Left lung (tissue), 10 donors: ENCODE data around the gene SECISBP2. TPM values are rescaled to one million over a fixed set of nuclear protein-coding genes. Genes with fewer than 3 reads are reported as not detected.

Source experiments
- ATAC-seq: fragments of 200-7000 bp; cut with Tn5 transposase; one replicate; pipeline ENCODE4 v1.9.1; 2020; ENCODE audit warnings: moderate library complexity
- DNase-seq, 4 donors: peaks; one replicate each; pipeline ENCODE4 v3.0.0-alpha.2; 2013 to 2020
- H3K27ac ChIP-seq, 2 donors: fragments of 200-600 bp; sonication (generic) in 1 of 2; one replicate each; pipeline versions ENCODE4 v1.5.0 to v1.8.0; 2020 to 2021
- H3K27me3 ChIP-seq, 2 donors: fragments of 200-600 bp; sonication (generic) in 1 of 2; one replicate each; pipeline versions ENCODE4 v1.5.0 to v1.8.0; 2020 to 2021
- H3K36me3 ChIP-seq, 2 donors: fragments of 200-600 bp; sonication (generic) in 1 of 2; one replicate each; pipeline versions ENCODE4 v1.5.0 to v1.8.0; 2020 to 2021
- H3K4me1 ChIP-seq, 2 donors: fragments of 200-600 bp; one replicate each; pipeline ENCODE4 v1.8.0; 2021
- H3K4me3 ChIP-seq, 2 donors: fragments of 200-600 bp; sonication (generic) in 1 of 2; one replicate each; pipeline versions ENCODE4 v1.5.0 to v1.8.0; 2020 to 2021; ENCODE audit warnings: mild to moderate bottlenecking in 1 of 2
- H3K9me3 ChIP-seq, 2 donors: fragments of 200-600 bp; sonication (generic) in 1 of 2; one replicate each; pipeline versions ENCODE4 v1.5.0 to v1.8.0; 2020 to 2021
- intact Hi-C, 2 donors: fragments of 100-400 bp; cut with DNase I; formaldehyde crosslinking; loops; one replicate each; pipeline versions ENCODE4 v1.11.2 to v1.14.2; 2022
- polyA plus RNA-seq, 6 donors: library from polyadenylated mRNA; unstranded; fragments of 120-200 nt; gene quantifications; one replicate each; pipeline ENCODE4 v1.2.1, GENCODE V29; 2013; ENCODE audit not compliant: insufficient read length in 6 of 6
- total RNA-seq, 2 donors: library from RNA; stranded (reverse); fragmentation: NEBNext Ultra II Directional; extraction: Animal tissue kit (Norgen Biotek cat#: 25700); gene quantifications; one replicate each; pipeline ENCODE4 v1.2.1, GENCODE V29; 2021
- TF ChIP-seq, protein P1 (sequence below), 2 donors: fragments of 200-600 bp; sonication (generic) in 1 of 2; IDR thresholded peaks; one replicate each; pipeline versions ENCODE4 v1.5.0 to v1.8.0; 2021; ENCODE audit warnings: antibody characterized with exemption in 2 of 2
- donor health status: DM: no; HTN: yes; CAD: no.
- donor health status: DM: no; HTN: no; CAD: no.

Gene SECISBP2
- total and polyA plus RNA-seq, 8 donors = 31.4 to 92.8 (median 89.3) TPM

DNA sequence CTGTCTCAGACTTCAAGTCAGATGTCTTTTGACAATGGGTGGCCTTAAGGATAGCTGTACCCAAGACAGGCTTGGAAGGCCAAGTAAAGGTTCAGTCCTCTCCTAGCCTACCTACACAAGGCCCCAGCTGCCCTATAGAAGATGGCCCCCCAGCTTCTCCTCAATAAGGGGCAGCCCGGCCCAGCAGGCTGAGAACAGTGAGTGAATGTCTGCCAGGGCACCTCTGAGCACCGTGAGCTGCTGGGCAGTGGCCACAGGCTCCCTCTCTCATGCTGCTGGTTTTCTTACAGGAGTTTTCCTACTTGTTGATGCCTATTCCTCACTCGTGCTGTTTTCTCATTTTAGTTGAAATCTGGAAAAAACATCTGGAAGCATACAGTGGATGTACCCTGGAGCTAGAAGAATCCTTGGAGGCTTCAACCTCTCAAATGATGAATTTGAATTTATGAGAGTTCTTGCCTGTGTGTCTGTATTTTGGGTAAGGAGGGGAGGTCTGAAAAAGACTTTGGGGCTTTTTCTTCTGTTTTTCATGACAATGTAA, 40.1 kb downstream of the SECISBP2 start:
- intact Hi-C loops = no loop called here
- no peak for DNase-seq
- no peaks in the 10 kb centered on the region for H3K27me3 ChIP-seq
- H3K27ac ChIP-seq = no peak overlapping the region
- no peak overlapping the region for H3K4me3 ChIP-seq
- peaks cover 0 to 100% of the 10 kb centered on the region in 2 donors for H3K36me3 ChIP-seq
- H3K9me3 ChIP-seq = no peaks in the 10 kb centered on the region
- no peak for ATAC-seq
- H3K4me1 ChIP-seq = peaks cover 0 to 8% of the 10 kb centered on the region in 2 donors
- TF ChIP-seq, protein P1, sequence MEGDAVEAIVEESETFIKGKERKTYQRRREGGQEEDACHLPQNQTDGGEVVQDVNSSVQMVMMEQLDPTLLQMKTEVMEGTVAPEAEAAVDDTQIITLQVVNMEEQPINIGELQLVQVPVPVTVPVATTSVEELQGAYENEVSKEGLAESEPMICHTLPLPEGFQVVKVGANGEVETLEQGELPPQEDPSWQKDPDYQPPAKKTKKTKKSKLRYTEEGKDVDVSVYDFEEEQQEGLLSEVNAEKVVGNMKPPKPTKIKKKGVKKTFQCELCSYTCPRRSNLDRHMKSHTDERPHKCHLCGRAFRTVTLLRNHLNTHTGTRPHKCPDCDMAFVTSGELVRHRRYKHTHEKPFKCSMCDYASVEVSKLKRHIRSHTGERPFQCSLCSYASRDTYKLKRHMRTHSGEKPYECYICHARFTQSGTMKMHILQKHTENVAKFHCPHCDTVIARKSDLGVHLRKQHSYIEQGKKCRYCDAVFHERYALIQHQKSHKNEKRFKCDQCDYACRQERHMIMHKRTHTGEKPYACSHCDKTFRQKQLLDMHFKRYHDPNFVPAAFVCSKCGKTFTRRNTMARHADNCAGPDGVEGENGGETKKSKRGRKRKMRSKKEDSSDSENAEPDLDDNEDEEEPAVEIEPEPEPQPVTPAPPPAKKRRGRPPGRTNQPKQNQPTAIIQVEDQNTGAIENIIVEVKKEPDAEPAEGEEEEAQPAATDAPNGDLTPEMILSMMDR (IDR thresholded peaks at IDR 0.05) = no peak

DNA sequence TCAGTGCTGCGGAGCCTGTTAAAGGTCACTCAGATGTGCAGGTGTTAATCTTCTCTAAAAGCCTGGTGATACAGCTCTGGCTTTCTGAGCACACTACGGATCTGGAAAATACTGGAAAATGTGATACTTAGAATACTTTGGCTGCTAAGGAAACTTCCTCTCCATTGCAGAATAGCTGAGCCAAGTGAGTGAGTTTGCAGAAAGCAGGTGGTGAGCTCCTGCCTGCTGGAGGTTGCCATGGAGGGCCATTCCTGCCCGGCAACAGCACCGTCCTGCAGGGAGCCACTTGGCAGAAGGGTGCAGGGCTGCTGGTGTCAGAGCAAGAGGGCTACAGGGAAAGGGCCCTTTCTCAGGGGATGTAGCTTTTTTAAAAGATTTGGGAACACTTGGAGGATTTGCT, 40.7 kb downstream of the SECISBP2 start:
- peaks cover 0 to 8% of the 10 kb centered on the region in 2 donors for H3K4me1 ChIP-seq
- no peak overlapping the region for H3K4me3 ChIP-seq
- no peaks in the 10 kb centered on the region for H3K27me3 ChIP-seq
- peaks cover 0 to 100% of the 10 kb centered on the region in 2 donors for H3K36me3 ChIP-seq
- H3K9me3 ChIP-seq = no peaks in the 10 kb centered on the region
- peak overlapping the region in 1 of 2 donors; percentile 40 for H3K27ac ChIP-seq
- TF ChIP-seq, protein P1 (IDR thresholded peaks at IDR 0.05) = no peak
- intact Hi-C loops = no loop called here
- peak in 1 of 4 donors; percentile 22 for DNase-seq
- peak; percentile 80 for ATAC-seq

DNA sequence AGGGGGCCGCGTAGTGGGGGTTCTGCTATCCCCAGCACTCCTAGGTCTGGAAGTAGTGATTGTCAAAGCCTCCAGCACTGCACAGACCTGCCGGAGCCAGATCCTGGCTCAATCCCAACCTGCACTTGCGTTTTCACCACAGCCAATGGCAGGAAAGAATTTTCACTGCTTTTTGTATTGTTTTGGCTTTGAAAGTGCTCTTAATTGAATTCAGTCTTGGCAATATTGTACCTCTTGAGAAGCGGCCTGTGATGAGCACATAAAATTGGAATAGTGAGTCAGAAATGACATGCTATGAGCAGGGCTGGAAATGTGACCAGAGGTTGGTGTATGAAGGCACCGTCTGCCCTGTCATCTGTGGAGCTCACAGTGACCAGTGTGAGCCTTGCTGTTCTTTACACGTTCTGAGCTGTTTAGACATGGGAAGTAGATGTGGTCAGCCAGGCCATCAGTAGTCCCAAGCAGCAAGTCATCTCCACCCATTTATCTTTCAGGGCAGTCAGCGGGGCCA, 41.5 kb downstream of the SECISBP2 start:
- Histone ChIP-seq H3K4me1 (peaks cover 0 to 8% of the 10 kb centered on the region in 2 donors), H3K36me3 (peaks cover 0 to 94% of the 10 kb centered on the region in 2 donors), H3K4me3 (no peak overlapping the region), H3K9me3 (no peaks in the 10 kb centered on the region), H3K27ac (peak overlapping the region; percentile 13 to 40), H3K27me3 (no peaks in the 10 kb centered on the region)
- TF ChIP-seq, protein P1 (IDR thresholded peaks at IDR 0.05) = no peak
- no peak for DNase-seq
- intact Hi-C loops = no loop called here
- ATAC-seq = no peak

DNA sequence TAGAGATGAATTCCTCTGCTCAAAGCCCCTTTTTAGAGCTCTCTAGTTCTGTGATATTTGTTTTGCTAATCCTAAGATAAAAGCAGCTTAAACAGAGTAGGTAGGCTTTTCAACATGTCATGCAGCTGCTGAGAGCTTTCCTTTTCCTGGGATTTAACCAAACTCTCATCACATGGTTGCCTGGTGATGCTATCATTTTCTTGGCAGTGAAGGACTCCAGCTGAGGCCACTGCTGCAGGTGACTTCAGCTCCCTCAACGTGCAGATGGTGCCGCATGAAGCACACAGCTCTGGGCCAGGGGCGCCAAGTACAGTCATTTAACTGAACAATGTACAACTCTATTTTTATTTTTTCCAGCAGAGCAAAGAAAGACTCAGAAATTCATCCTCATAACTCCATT, 42.2 kb downstream of the SECISBP2 start:
- H3K27ac ChIP-seq = peak overlapping the region in 1 of 2 donors; percentile 40
- TF ChIP-seq, protein P1 (IDR thresholded peaks at IDR 0.05) = no peak
- intact Hi-C loops = no loop called here

DNA sequence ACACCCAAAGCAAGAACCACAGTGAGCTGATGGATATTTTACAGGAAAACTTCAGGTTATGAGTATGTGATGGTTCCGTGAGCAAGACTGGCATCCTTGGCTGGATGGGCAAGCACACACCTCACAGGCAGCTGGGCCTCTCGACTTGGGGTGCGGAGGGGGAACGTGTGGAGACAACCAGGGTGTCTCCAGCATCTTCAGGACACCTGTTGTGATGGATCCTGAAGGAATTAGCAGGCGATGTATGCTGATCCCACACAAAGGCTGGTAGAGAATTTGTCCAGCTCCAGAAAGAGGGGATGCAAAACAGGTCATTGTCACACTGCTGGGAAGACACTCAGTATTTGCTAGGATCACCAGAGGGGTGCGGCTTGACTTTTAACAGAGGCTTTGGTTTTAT, 42.7 kb downstream of the SECISBP2 start:
- DNase-seq = peak in 1 of 4 donors; percentile 12
- no peak overlapping the region for H3K4me3 ChIP-seq
- intact Hi-C loops = no loop called here
- H3K9me3 ChIP-seq = no peaks in the 10 kb centered on the region
- H3K27me3 ChIP-seq = no peaks in the 10 kb centered on the region
- peaks cover 0 to 82% of the 10 kb centered on the region in 2 donors for H3K36me3 ChIP-seq
- H3K4me1 ChIP-seq = peaks cover 0 to 8% of the 10 kb centered on the region in 2 donors
- ATAC-seq = no peak
- H3K27ac ChIP-seq = no peak overlapping the region
- TF ChIP-seq, protein P1 (IDR thresholded peaks at IDR 0.05) = no peak

More for the DNA sequence above, 42.2 kb downstream of the SECISBP2 start:
- Histone ChIP-seq H3K9me3 (no peaks in the 10 kb centered on the region), H3K36me3 (peaks cover 0 to 88% of the 10 kb centered on the region in 2 donors), H3K4me3 (no peak overlapping the region), H3K27me3 (no peaks in the 10 kb centered on the region), H3K4me1 (peaks cover 0 to 8% of the 10 kb centered on the region in 2 donors)
- peak in 1 of 4 donors; percentile 29 for DNase-seq
- peak; percentile 30 for ATAC-seq
